SIG-M5 treated with dmso at 0.1 percent for 504 hours (cell line): ENCODE data around the gene LARP7.
"Not testable (repeated sequence)": the region's sequence is repeated elsewhere in the genome, so short reads cannot be mapped to it uniquely, and the experiment has no call there.

Experiments
- DNase-seq: peaks from one replicate; lab custom pipeline; 2025; ENCODE audit not compliant: unreplicated experiment; lab: John Stamatoyannopoulos, UW

LARP7 gene

GRCh38 chr4:112636688-112637551 is at the start of gene LARP7, which contains the start of gene ZGRF1:
Gene LARP7 (plus strand): TSS chr4:112637143. CDS start chr4:112644670, 7,527 bp downstream.
Gene ZGRF1 (minus strand): TSS chr4:112636909. CDS start chr4:112633176, 3,733 bp downstream.
- DNase-seq = peak; percentile 97

- no peak for DNase-seq
These were observed 47.7 kb upstream of the LARP7 start for GRCh38 chr4:112589206-112589605.

GRCh38 chr4:112591593-112591992 is 45.4 kb upstream of the LARP7 start:
- no peak for DNase-seq

- no peak for DNase-seq
These were observed 44.2 kb upstream of the LARP7 start for GRCh38 chr4:112592717-112593116.

DNA sequence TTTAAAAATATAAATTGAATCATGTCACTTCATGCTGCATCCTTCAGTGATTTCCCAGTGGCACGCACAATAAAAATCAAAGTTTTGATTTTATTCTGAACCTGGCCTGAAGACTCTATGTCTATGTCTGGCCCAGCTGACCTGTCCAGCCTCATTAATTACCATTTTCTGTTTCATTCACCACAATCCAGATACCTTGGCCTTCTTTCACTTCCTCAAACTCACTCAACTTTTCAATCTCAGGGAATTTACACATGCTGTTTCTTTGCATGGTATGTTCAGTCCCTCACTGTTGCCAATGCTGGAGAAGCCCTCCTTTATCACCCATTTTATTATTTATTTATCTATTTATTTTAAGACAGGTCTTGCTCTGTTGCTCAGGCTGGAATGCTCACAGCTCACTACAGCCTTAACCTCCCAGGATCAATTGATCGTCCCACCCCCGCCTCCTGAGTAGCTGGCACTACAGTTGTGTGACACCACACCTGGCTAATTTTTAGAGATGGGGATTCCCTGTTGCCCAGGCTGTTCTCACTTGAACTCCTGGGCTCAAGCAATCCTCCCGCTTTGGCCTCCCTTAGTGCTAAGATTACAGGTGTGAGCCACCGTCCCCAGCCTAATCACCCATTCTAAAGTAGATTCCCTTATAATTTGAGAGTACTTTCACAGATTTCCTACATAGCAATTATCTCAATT is 43.4 kb upstream of the LARP7 start:
- DNase-seq = no peak

DNA sequence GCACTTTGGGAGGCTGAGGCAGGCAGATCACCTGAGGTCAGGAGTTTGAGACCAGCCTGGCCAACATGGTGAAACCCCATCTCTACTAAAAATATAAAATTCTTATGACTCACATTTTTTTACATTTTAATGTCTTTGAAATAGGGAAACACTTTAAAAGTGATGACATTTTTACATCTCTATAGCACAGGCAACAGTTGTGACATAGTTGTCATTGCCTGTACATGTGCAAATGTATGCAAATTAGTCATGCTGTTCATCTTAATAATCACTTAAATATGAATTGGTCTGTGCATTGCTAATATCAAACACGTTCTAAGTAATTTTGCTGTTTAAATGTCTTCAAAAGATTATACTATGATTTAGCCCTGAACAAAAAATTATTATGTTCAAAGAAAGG is 42.0 kb upstream of the LARP7 start:
- DNase-seq = no peak

GRCh38 chr4:112604589-112604988 is 32.4 kb upstream of the LARP7 start:
- DNase-seq = peak; percentile 50

- DNase-seq = not testable (repeated sequence)
These were observed 24.1 kb upstream of the LARP7 start for GRCh38 chr4:112612814-112613213.

GRCh38 chr4:112616984-112617383 is 20.0 kb upstream of the LARP7 start:
- DNase-seq = no peak

DNA sequence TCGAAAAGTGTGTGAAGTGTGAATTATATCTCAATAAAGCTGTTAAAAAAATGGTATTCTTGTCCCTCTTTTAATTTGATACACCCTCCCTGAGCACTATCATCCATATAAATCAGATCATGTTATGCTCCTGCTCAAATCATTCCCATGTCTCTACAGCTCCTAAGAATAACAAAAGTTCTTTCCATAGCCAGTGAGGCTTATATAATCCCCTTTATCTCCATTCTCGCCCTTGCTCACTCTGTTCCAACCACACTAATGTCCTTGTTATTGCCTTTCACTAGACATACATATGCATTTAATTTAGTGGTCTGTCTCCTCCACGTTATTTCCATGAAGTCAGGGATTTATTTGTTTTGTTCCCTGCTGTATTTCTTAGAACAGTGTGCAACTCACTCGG is 10.7 kb upstream of the LARP7 start:
- no peak for DNase-seq

GRCh38 chr4:112633477-112634235 is 3.3 kb upstream of the LARP7 start:
- peak; percentile 47 for DNase-seq

GRCh38 chr4:112637552-112637866 is 566 bp downstream of the LARP7 start:
- no peak for DNase-seq

GRCh38 chr4:112642526-112642925 is 5.6 kb downstream of the LARP7 start:
- DNase-seq = no peak

GRCh38 chr4:112644595-112645535 is 7.9 kb downstream of the LARP7 start:
- not testable (repeated sequence) for DNase-seq

DNA sequence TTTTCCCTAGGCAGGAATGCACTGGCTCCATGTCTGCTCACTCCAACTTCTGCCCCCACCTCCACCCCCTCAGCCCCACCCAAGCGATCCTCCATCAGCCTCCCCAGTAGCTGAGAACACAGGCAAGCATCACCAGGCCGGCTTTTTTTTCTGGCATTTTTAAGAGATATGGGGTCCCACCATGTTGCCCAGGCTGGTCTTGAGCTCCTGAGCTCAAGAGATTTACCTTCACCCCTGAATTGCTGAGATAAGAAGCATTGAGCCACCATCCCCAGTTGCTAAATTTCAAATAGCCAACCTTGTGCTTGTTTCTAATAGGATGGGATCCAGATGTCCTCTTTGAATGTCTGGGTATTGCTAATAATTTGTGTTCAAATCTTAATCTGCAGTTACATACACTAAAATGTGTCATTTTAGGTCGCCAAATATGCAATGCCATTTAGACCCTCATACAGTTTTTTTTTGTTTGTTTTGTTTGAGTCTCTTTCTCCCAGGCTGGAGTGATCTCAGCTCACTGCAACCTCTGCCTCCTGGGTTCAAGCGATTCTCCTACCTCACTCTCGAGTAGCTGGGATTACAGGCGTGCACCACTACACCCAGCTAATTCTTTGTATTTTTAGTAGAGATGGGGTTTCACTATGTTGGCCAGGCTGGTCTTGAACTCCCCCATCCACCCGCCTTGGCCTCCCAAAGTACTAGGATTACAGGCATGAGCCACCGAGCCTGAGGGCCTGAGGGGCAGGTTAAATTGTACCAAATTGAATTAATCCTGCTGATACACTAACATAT is 8.8 kb downstream of the LARP7 start:
- no peak for DNase-seq

DNA sequence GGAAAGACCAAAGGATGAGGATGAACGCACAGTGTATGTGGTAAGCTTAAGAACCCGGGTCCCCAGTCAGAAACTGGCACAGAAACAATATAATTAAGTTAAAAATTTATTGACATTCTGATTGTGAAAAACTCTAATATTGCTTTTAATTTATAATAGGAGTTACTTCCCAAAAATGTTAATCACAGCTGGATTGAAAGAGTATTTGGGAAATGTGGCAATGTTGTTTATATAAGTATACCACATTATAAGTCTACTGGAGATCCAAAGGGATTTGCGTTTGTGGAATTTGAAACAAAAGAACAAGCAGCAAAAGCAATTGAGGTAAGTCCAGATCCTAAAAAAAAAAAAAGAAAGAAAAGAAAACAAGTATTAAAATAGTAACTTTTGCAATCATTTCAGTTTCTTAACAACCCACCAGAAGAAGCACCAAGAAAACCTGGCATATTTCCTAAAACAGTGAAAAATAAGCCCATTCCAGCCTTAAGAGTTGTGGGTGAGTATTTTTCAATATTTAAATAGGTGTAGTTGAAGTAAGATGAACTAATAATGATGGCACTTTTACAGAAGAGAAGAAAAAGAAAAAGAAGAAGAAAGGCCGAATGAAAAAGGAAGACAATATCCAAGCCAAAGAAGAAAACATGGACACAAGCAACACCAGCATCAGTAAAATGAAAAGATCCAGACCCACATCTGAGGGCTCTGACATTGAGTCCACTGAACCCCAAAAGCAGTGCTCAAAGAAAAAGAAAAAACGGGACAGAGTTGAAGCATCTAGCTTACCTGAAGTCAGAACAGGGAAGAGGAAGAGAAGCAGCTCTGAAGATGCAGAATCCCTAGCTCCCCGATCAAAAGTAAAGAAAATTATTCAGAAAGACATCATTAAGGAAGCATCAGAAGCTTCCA is 9.9 kb downstream of the LARP7 start:
- DNase-seq = no peak

DNA sequence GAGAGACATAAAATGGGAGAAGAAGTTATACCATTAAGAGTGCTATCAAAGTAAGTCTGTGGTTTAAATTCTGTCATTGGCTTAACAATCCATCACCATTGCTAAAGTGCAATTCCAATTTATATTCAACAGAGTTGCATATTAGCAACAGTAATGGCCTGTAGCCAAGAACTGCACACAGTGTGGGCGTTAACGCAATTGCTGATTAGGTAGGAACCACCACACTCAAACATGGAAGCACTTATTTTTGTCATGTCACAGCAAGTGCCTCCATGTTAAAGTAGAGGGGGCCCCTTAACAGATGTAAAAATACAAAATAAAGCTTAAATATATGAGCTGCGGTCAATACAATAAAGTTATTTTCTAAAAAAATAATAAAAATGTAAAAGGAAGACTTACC is 10.8 kb downstream of the LARP7 start:
- no peak for DNase-seq

GRCh38 chr4:112648263-112649054 is 11.5 kb downstream of the LARP7 start:
- DNase-seq = no peak
